Fibroblast of the aortic adventitia (primary cell): ENCODE results near the gene CCDC170. TPM values are rescaled to one million over a fixed set of nuclear protein-coding genes. Genes with fewer than 3 reads are reported as not detected.
A peak's percentile ranks its signal among the peaks of the same experiment; 100 is the strongest.
"Not testable (repeated sequence)": the region's sequence is repeated elsewhere in the genome, so short reads cannot be mapped to it uniquely, and the experiment has no call there.

Experiments
- DNase-seq: peaks from one replicate; pipeline ENCODE4 v3.0.0-alpha.2; 2010; ENCODE audit warnings: low read depth
- H3K4me3 ChIP-seq: 2 replicates; pipeline ENCODE4 v1.5.1; 2011; ENCODE audit warnings: low read depth, mild to moderate bottlenecking, control low read depth, low read length, moderate library complexity
- total RNA-seq: library from RNA; depleted of rRNA; stranded (reverse); fragments of >200 nt; gene quantifications from 2 replicates; pipeline ENCODE4 v1.2.3, GENCODE V29; 2012; ENCODE audit warnings: low replicate concordance
- TF ChIP-seq, protein P1 (sequence below): IDR thresholded peaks from 2 replicates; pipeline ENCODE4 v1.5.1; 2011; ENCODE audit warnings: mild to moderate bottlenecking, low read length, control low read depth, inconsistent platforms; ENCODE audit not compliant: insufficient read depth

Gene CCDC170, protein sequence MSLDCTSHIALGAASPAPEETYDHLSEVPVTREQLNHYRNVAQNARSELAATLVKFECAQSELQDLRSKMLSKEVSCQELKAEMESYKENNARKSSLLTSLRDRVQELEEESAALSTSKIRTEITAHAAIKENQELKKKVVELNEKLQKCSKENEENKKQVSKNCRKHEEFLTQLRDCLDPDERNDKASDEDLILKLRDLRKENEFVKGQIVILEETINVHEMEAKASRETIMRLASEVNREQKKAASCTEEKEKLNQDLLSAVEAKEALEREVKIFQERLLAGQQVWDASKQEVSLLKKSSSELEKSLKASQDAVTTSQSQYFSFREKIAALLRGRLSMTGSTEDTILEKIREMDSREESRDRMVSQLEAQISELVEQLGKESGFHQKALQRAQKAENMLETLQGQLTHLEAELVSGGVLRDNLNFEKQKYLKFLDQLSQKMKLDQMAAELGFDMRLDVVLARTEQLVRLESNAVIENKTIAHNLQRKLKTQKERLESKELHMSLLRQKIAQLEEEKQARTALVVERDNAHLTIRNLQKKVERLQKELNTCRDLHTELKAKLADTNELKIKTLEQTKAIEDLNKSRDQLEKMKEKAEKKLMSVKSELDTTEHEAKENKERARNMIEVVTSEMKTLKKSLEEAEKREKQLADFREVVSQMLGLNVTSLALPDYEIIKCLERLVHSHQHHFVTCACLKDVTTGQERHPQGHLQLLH
- 0.09 and 0.82 TPM in 2 replicates for total RNA-seq

DNA sequence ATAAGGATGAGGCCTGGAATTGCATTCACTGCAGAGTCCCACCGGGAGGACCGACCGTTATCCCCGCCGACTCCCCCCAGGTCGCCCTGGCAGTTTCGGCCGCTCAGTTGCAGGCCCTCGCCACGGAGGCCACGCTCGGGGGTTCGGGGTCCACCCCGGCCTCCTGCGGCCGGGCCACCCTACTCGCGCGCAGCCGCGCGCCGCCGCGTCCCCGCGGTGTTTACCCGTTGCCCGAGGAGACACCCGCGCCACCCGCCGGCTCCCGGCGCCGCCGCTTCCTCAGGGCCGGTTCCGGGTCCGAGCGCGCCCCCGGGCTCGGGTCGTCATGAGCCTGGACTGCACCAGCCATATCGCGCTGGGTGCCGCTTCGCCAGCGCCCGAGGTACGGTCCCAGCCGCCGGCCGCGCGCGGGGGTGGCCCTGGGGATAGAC is at the start of gene CCDC170:
Gene CCDC170 (plus strand): TSS at position 214 of the 431 bp plus-strand sequence. CDS start 112 bp downstream, at position 326.
- H3K4me3 ChIP-seq = peak within 1 kb of the TSS; percentile 67
- DNase-seq = no peak
- TF ChIP-seq, protein P1, sequence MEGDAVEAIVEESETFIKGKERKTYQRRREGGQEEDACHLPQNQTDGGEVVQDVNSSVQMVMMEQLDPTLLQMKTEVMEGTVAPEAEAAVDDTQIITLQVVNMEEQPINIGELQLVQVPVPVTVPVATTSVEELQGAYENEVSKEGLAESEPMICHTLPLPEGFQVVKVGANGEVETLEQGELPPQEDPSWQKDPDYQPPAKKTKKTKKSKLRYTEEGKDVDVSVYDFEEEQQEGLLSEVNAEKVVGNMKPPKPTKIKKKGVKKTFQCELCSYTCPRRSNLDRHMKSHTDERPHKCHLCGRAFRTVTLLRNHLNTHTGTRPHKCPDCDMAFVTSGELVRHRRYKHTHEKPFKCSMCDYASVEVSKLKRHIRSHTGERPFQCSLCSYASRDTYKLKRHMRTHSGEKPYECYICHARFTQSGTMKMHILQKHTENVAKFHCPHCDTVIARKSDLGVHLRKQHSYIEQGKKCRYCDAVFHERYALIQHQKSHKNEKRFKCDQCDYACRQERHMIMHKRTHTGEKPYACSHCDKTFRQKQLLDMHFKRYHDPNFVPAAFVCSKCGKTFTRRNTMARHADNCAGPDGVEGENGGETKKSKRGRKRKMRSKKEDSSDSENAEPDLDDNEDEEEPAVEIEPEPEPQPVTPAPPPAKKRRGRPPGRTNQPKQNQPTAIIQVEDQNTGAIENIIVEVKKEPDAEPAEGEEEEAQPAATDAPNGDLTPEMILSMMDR = no peak

DNA sequence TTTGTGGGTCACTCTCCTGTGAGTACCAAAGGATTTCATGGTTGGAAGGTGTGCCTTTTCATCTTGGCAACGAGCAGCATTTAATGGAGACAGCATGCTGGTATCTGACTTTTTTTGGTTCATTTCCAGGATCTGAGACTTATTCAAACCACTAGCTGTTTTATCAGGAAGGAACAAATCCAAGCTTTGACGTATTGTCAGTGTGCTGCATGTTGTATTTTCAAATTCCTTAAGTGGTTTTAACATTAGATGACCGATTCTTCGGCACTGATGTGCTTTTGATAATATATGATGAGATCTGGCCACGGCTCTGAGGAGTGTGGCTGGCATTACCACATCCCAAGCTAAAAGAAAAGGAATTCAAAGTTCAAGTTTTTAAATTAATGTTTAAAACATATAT is 48.3 kb upstream of the CCDC170 start:
- DNase-seq = peak; percentile 98
- H3K4me3 ChIP-seq = no peak overlapping the region
- TF ChIP-seq, protein P1 = no peak

DNA sequence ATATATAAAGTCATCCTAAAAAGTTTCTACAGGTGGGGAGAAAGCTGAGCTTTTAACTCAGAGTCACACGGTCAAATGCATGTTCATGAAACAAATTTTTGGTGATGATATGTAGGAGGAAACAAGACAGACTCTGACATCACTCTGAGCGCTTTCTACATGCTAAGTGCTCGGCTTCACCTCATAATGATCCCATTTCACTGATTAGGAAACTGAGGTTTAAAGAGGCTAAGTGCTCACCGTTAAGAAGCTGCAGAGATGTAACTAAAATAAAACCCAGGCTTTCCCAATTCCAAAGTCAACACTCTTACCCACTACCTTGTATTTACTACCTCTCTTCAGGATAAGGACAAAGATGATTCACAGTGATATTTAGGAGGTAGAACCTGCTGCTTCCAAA is 46.6 kb upstream of the CCDC170 start:
- TF ChIP-seq, protein P1 = no peak
- H3K4me3 ChIP-seq = no peak overlapping the region
- DNase-seq = no peak

DNA sequence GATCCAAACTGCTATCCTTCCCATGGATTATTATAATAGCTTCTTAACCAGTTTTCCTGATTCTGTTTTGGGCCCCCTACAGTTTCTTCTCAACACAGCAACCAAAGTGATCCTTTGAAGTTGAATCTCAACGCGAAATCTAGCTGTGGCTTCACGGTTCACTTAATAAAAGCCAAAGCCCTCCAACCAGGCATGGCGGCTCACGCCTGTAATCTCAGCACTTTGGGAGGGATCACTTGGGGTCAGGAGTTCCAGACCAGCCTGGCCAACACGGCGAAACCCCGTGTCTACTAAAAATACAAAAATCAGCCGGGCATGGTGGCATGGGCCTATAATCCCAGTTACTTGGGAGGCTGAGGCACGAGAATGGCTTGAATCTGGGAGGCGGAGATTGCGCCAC is 45.2 kb upstream of the CCDC170 start:
- no peak overlapping the region for H3K4me3 ChIP-seq
- DNase-seq = no peak
- TF ChIP-seq, protein P1 = peak; percentile 1

DNA sequence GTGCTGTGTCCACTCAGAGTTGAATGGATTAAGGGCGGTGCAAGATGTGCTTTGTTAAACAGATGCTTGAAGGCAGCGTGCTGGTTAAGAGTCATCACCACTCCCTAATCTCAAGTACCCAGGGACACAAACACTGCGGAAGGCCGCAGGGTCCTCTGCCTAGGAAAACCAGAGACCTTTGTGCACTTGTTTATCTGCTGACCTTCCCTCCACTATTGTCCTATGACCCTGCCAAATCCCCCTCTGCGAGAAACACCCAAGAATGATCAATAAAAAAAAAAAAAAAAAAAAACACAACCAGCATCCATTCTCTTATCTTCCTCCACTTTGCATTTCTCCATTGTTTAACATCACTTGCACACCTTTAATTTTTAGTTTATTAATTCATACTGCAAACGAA is 42.9 kb upstream of the CCDC170 start:
- peak overlapping the region; percentile 95 for H3K4me3 ChIP-seq
- not testable (repeated sequence) for DNase-seq

DNA sequence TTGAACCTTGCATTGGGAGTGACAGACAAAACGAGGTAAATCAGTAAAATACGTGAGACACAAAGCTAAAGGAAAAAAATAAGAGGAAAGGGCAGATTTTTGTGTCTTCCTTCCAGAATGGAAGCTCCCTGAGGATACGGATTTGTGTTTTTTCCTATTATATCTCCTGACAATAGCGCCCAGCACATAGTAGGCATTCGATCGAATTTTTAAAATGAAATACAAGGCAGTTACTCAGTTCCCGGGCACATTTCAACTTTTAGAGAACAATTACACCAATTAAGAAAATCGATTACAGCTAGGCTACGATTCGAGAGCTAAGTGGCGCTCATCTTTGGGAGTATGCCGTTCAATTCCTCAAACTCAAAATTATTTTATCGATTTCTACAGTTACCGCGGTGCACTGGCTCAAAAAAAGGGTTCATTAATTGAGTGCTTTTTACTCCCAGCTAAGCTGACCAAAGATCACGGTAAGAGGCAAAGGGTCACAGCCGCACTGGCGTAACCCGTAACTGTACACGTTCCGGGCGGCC is 42.3 kb upstream of the CCDC170 start:
- DNase-seq = no peak
- TF ChIP-seq, protein P1 = no peak
- peak overlapping the region; percentile 95 for H3K4me3 ChIP-seq
